HG03066 (cell line): ENCODE data around the gene ACD.

Experiments used
- ATAC-seq: cut with Tn5 transposase; IDR thresholded peaks from one replicate; pipeline ENCODE4 v1.9.1; 2021; ENCODE audit warnings: low read depth; ENCODE audit not compliant: unreplicated experiment

Gene ACD

GRCh38 chr16:67663151-67663876, 3.3 kb upstream of the ACD start:
- ATAC-seq: no peak

- no peak for ATAC-seq
Observed at GRCh38 chr16:67662653-67663010, 2.6 kb upstream of the ACD start.

GRCh38 chr16:67661886-67662652, 2.0 kb upstream of the ACD start:
- ATAC-seq: no peak

- peak; percentile 5 for ATAC-seq
Observed at GRCh38 chr16:67661101-67661761, 1.2 kb upstream of the ACD start.

- peak; percentile 73 for ATAC-seq
Observed at GRCh38 chr16:67660564-67661028, 536 bp upstream of the ACD start, which contains the start of gene PARD6A. Gene PARD6A, plus strand, starts transcription at chr16:67660960. Its CDS starts 79 bp downstream, at chr16:67661039.

GRCh38 chr16:67658849-67659674, 998 bp downstream of the ACD start:
- ATAC-seq: no peak

- ATAC-seq: no peak
Observed at GRCh38 chr16:67657751-67658518, 2.1 kb downstream of the ACD start.

- no peak for ATAC-seq
Observed at GRCh38 chr16:67657017-67657608, 2.9 kb downstream of the ACD start.

GRCh38 chr16:67656344-67657016, 3.6 kb downstream of the ACD start:
- ATAC-seq: no peak

GRCh38 chr16:67655363-67655762, 4.7 kb downstream of the ACD start:
- ATAC-seq: no peak

- ATAC-seq: no peak
Observed at GRCh38 chr16:67654403-67654911, 5.6 kb downstream of the ACD start.

GRCh38 chr16:67653789-67654402, 6.2 kb downstream of the ACD start:
- ATAC-seq: no peak

GRCh38 chr16:67653128-67653788, 6.8 kb downstream of the ACD start:
- ATAC-seq: no peak

- ATAC-seq: no peak
Observed at GRCh38 chr16:67652578-67653127, 7.4 kb downstream of the ACD start.

GRCh38 chr16:67651847-67652246, 8.2 kb downstream of the ACD start:
- ATAC-seq: no peak

- no peak for ATAC-seq
Observed at GRCh38 chr16:67651039-67651438, 9.0 kb downstream of the ACD start.

GRCh38 chr16:67650023-67650422, 10.0 kb downstream of the ACD start:
- no peak for ATAC-seq
